Pons (tissue), 1 donor: ENCODE data around the gene ZNF326.

Experiments used
- DNase-seq: peaks from one replicate; pipeline ENCODE4 v3.0.0-alpha.2; 2016; ENCODE audit warnings: low spot score

ZNF326 gene

GRCh38 chr1:90074970-90075391, 80.1 kb downstream of the ZNF326 start:
- no peak for DNase-seq

- no peak for DNase-seq
Measured at GRCh38 chr1:90083995-90084394, 89.1 kb downstream of the ZNF326 start.
